Measurements from ENCODE around the gene AGBL2. TPM values are rescaled to one million over a fixed set of nuclear protein-coding genes. Genes with fewer than 3 reads are reported as not detected.

AGBL2 gene
- 0.28 and 0.75 TPM in 2 replicates for polyA plus RNA-seq

DNA sequence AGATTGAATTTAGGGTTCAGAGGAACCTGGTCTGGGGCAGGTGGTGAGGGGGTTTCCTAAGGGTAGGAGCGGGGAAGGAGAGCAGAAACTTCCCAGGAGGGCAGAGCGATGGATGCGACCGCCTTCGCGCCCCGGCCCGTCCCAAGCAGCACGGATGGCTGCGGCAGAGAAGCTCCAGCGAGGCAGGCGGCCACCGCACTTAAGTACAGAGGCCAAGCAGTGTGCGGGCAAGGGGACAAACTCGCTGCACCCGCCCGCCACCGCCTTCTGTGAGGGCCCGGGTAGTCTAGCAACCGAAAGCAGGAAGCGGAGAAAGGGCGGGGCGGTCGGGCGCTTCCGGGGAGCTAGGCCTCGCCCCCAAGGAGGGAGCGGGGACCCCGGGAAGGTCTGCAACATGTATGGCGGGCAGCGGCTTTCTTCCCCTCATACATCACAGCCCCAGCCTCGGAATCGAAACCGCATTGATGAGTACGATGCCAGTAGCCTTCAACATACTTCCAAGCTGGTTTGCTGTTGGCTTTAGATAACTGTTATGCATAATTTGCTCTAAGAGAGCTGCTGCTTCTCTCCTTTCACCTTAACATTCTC is at the start of gene AGBL2:
AGBL2 (minus strand) TSS at position 288 of the 588 bp plus-strand sequence. CDS start 719 bp downstream, outside the sequence.

DNA sequence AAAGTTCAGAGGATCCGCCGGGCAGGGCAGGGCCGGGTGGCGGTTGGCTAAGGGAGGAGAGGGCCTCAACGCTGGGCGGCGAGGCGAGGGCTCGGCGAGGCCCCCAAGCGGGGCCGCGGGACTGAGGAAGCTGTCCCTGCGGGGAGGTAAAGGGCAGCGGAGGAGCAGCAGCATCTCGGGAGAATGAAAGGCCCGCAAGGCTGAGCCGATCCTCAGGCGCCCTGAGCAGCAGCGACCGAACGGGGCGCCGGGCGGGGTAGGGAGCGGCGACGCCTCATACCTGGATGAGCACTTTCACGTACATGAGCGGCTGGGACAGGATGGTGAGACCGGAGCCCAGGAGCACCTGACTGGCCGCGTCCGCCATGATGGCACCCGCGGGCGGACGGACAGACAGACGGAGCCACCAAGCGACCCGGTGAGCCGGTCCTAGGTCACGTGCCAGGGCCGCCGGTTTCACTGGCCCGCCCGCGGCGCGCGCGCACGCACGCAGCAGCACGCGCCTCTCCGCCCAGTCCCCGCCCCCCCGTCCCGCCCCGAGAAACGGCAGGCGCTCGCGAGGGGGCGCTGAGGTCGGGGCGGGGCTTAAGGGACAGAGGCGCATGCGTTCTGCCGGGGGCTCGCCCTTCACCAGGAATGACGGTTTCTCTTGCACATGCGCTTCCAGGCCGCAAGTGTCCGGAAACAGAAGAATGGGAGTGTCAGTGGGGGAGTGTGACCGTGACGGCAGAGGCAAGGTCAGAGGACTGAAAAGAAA is 72.9 kb downstream of the AGBL2 start, which contains the start of gene MTCH2:
MTCH2 (minus strand) TSS at position 461 of the 757 bp plus-strand sequence; CDS start at position 367, 94 bp downstream.

Other genes with a start within 250 kb of the AGBL2 start
- 36.5 and 38.6 TPM in 2 replicates for gene CELF1, start 162.2 kb downstream of the AGBL2 start, polyA plus RNA-seq
- 30.4 and 60.4 TPM in 2 replicates for gene PTPMT1, start 149.8 kb downstream of the AGBL2 start, polyA plus RNA-seq
- gene KBTBD4, start 136.4 kb downstream of the AGBL2 start, polyA plus RNA-seq: 0.62 and 8.9 TPM in 2 replicates
- gene NDUFS3, start 136.3 kb downstream of the AGBL2 start, polyA plus RNA-seq: 180 and 237 TPM in 2 replicates
- gene FAM180B, start 128.7 kb downstream of the AGBL2 start, polyA plus RNA-seq: not detected in 2 replicates
- gene C1QTNF4, start 121.0 kb downstream of the AGBL2 start, polyA plus RNA-seq: 0.24 TPM in 2 replicates
- 125 and 127 TPM in 2 replicates for gene MTCH2, start 72.8 kb downstream of the AGBL2 start, polyA plus RNA-seq
- 13.8 and 15.5 TPM in 2 replicates for gene FNBP4, start 52.0 kb upstream of the AGBL2 start, polyA plus RNA-seq
- gene NUP160, start 133.0 kb upstream of the AGBL2 start, polyA plus RNA-seq: 5.9 and 9.4 TPM in 2 replicates